K562 (cell line): ENCODE measurements around the gene ATM. TPM values are rescaled to one million over a fixed set of nuclear protein-coding genes. Genes with fewer than 3 reads are reported as not detected.
A peak's percentile ranks its signal among the peaks of the same experiment; 100 is the strongest.

Experiments
- ATAC-seq: fragments of 200-7000 bp; cut with Tn5 transposase; 3 replicates; pipeline ENCODE4 v1.9.1; 2020; ENCODE audit warnings: moderate library complexity
- BruUV-seq: library from RNA; stranded (reverse); fragments of 400-500 nt; replicated peaks from 2 replicates; lab custom pipeline; 2021; lab: Mats Ljungman, UMichigan
- CTCF ChIA-PET: fragments of 300-600 bp; formaldehyde crosslinking; extraction: SDS; loops from one replicate; lab custom pipeline; 2021; ENCODE audit warnings: low intra/inter-chr PET ratio; lab: Yijun Ruan, JAX
- POLR2A ChIA-PET: fragments of 300-600, 350-650 bp; sonication (Branson Sonifier 250); formaldehyde crosslinking; extraction: SDS; loops from one replicate; lab custom pipeline; 2021; ENCODE audit warnings: antibody characterized with exemption, inconsistent platforms; lab: Yijun Ruan, JAX
- DNase-seq, 4 experiments: peaks; one replicate each; pipeline versions ENCODE4 v3.0.0 to v3.0.0-alpha.2; 2011 to 2018; ENCODE audit warnings: low spot score in 3 of 4, mixed read lengths in 3 of 4; ENCODE audit errors: extremely low read depth in 1 of 4
- FAIRE-seq: peaks from 2 replicates; lab custom pipeline; 2011; peaks lifted over from hg19 to GRCh38; lab: Jason Lieb, UNC
- H2AFZ ChIP-seq: 2 replicates; pipeline ENCODE4 v1.6.0; 2011; ENCODE audit warnings: low read depth, low read length, control low read depth, inconsistent platforms
- H3K27ac ChIP-seq: fragments of 200-600 bp; 3 replicates; pipeline ENCODE4 v1.8.0; 2011; ENCODE audit warnings: low read depth, mild to moderate bottlenecking, control low read depth, inconsistent platforms, low read length, moderate library complexity, mixed read lengths; ENCODE audit errors: extremely low read depth
- H3K27me3 ChIP-seq, 2 experiments: fragments of 300-600 bp in 1 of 2; 2 replicates in 1 of 2; 3 replicates in 1 of 2; pipeline versions ENCODE4 v1.6.0 to v1.8.0; 2011; ENCODE audit warnings: inconsistent platforms in 2 of 2, low read length in 2 of 2, mild to moderate bottlenecking in 1 of 2, mixed read lengths in 1 of 2, moderate library complexity in 1 of 2; ENCODE audit not compliant: control insufficient read depth in 2 of 2, insufficient read depth in 2 of 2
- H3K36me3 ChIP-seq: fragments of 300-600 bp; 3 replicates; pipeline ENCODE4 v1.8.0; 2011; ENCODE audit warnings: mild to moderate bottlenecking, low read length, inconsistent platforms; ENCODE audit not compliant: control insufficient read depth, insufficient read depth
- H3K4me1 ChIP-seq, 2 experiments: fragments of 200-600 bp in 1 of 2; replicated peaks in 1 of 2; 2 replicates in 1 of 2; 3 replicates in 1 of 2; pipeline versions ENCODE4 v1.5.1 to v1.8.0; 2011; ENCODE audit warnings: inconsistent platforms in 2 of 2, low read length in 2 of 2, mild to moderate bottlenecking in 1 of 2, mixed read lengths in 1 of 2, moderate library complexity in 1 of 2; ENCODE audit not compliant: control insufficient read depth in 2 of 2, insufficient read depth in 2 of 2
- H3K4me2 ChIP-seq: 2 replicates; pipeline ENCODE4 v1.6.1; 2011; ENCODE audit warnings: low read length, control low read depth, inconsistent platforms, mixed read lengths; ENCODE audit not compliant: insufficient read depth
- H3K4me3 ChIP-seq: fragments of 200-600 bp; sonication (generic), shearing (Covaris generic); 2 replicates; pipeline ENCODE4 v1.5.1; 2016; ENCODE audit warnings: control low read depth, inconsistent platforms
- H3K79me2 ChIP-seq: fragments of 200-600 bp; 3 replicates; pipeline ENCODE4 v1.8.0; 2011; ENCODE audit warnings: low read length, inconsistent platforms; ENCODE audit not compliant: control insufficient read depth, insufficient read depth
- H3K9ac ChIP-seq, 2 experiments: 2 replicates each; pipeline versions ENCODE4 v1.6.0 to v1.6.1; 2011; ENCODE audit warnings: low read depth in 2 of 2, low read length in 2 of 2, control low read depth in 1 of 2, inconsistent platforms in 1 of 2, mild to moderate bottlenecking in 1 of 2, mixed read lengths in 1 of 2; ENCODE audit not compliant: insufficient read depth in 1 of 2
- H3K9me1 ChIP-seq: one replicate; pipeline ENCODE4 v1.6.0; 2011; ENCODE audit warnings: inconsistent platforms, mild to moderate bottlenecking, low read length, moderate library complexity; ENCODE audit not compliant: control insufficient read depth, insufficient read depth
- H3K9me3 ChIP-seq: replicated peaks from 2 replicates; pipeline ENCODE4 v1.5.1; 2011; ENCODE audit warnings: low read depth, low read length, inconsistent platforms; ENCODE audit not compliant: control insufficient read depth, insufficient read depth
- H4K20me1 ChIP-seq: replicated peaks from 2 replicates; pipeline ENCODE4 v1.6.1; 2011; ENCODE audit warnings: low read length, inconsistent platforms, mixed read lengths; ENCODE audit not compliant: control insufficient read depth, insufficient read depth
- CBFA2T2 ChIP-seq: fragments of 450-650 bp; conservative IDR thresholded peaks from 2 replicates; pipeline ENCODE4 v1.6.1; 2017; ENCODE audit warnings: mild to moderate bottlenecking
- FOXP1 ChIP-seq: sonication (generic); formaldehyde crosslinking; IDR thresholded peaks from 2 replicates; pipeline ENCODE4 v1.8.0; 2022; ENCODE audit warnings: mild to moderate bottlenecking, missing genetic modification reagents
- HSF4 ChIP-seq: fragments of 250-450 bp; sonication (Bioruptor Pico); IDR thresholded peaks from 2 replicates; pipeline ENCODE4 v2.1.2; 2022; ENCODE audit warnings: mild to moderate bottlenecking, moderate library complexity, borderline replicate concordance
- JUND ChIP-seq, 2 experiments: IDR thresholded peaks; 2 replicates in 1 of 2; 3 replicates in 1 of 2; pipeline ENCODE4 v1.6.1; 2011; ENCODE audit warnings: borderline replicate concordance in 2 of 2, low read depth in 2 of 2, low read length in 2 of 2, improper control_type of control experiment in 1 of 2, missing biosample characterization in 1 of 2, missing genetic modification characterization in 1 of 2, missing genetic modification reagents in 1 of 2
- NCOA6 ChIP-seq: fragments of 450-650 bp; IDR thresholded peaks from 2 replicates; pipeline ENCODE4 v1.6.1; 2017; ENCODE audit warnings: mild to moderate bottlenecking
- NFE2L1 ChIP-seq: fragments of 450-650 bp; IDR thresholded peaks from 2 replicates; pipeline ENCODE4 v1.6.1; 2016; ENCODE audit warnings: missing genetic modification characterization, low read depth, mild to moderate bottlenecking, missing compliant biosample characterization, moderate library complexity, borderline replicate concordance
- THAP12 ChIP-seq: fragments of 250-450 bp; sonication (Bioruptor Pico); IDR thresholded peaks from 2 replicates; pipeline ENCODE4 v1.9.0; 2021; ENCODE audit warnings: mild to moderate bottlenecking, inconsistent platforms
- THRB ChIP-seq: fragments of 450-650 bp; formaldehyde crosslinking; conservative IDR thresholded peaks from 2 replicates; pipeline ENCODE4 v1.4.0; 2022; ENCODE audit warnings: mild to moderate bottlenecking, missing genetic modification characterization
- ZNF24 ChIP-seq: fragments of 450-650 bp; IDR thresholded peaks from 2 replicates; pipeline ENCODE4 v1.6.1; 2016
- ZNF263 ChIP-seq: sonication (generic); formaldehyde crosslinking; IDR thresholded peaks from 2 replicates; pipeline ENCODE4 v1.8.0; 2022; ENCODE audit warnings: mild to moderate bottlenecking, missing genetic modification reagents, borderline replicate concordance
- ZNF354B ChIP-seq: fragments of 250-450 bp; sonication (Bioruptor Pico); IDR thresholded peaks from 2 replicates; pipeline ENCODE4 v1.4.0; 2020
- ZNF785 ChIP-seq: fragments of 250-450 bp; sonication (Bioruptor Pico); IDR thresholded peaks from 2 replicates; pipeline ENCODE4 v1.4.0; 2020; ENCODE audit warnings: mild to moderate bottlenecking
- WGBS: fragments of 100-300 bp; shearing (Covaris generic); methylation state at CpG from one replicate; pipeline ENCODE4 v1.1.6; 2016; ENCODE audit warnings: low coverage, mixed read lengths; ENCODE audit not compliant: insufficient coverage; ENCODE audit errors: missing lambda C conversion rate; 5-methylcytosine and 5-hydroxymethylcytosine counted together
- in situ Hi-C: fragments of 300-500 bp; cut with MboI; formaldehyde crosslinking; loops from 4 replicates; pipeline ENCODE4 v1.15.0; 2018; ENCODE audit warnings: inconsistent platforms, mixed read lengths
- intact Hi-C: fragments of 100-400 bp; cut with micrococcal nuclease; formaldehyde crosslinking; loops from 2 replicates; pipeline ENCODE4 v1.14.2; 2022
- polyA plus RNA-seq, 8 experiments: library from polyadenylated mRNA; depleted of rRNA in 4 of 8; stranded (reverse) in 5 of 8; unstranded in 3 of 8; fragments of >200 nt; fragmentation: Nextera tagmentation in 2 of 8; fragmentation: Illumina TruSeq in 1 of 8; extraction: Ambion mirVana in 2 of 8; extraction: Trizol in 1 of 8; gene quantifications; 2 replicates each; pipeline versions ENCODE4 v1.2.1 to v1.2.3, GENCODE V29; 2011 to 2014; ENCODE audit warnings: inconsistent platforms in 1 of 8, missing spikeins in 1 of 8
- total RNA-seq, 7 experiments: library from RNA; depleted of rRNA in 6 of 7; stranded (reverse); fragments of >200 nt in 6 of 7; fragmentation: Illumina TruSeq in 2 of 7; extraction: Trizol in 2 of 7; gene quantifications; 2 replicates each; pipeline versions ENCODE4 v1.2.1 to v1.2.3, GENCODE V29; 2011 to 2021; ENCODE audit warnings: low replicate concordance in 1 of 7
- TF ChIP-seq, protein P1 (sequence below), 3 experiments: IDR thresholded peaks in 2 of 3; conservative IDR thresholded peaks in 1 of 3; 2 replicates each; pipeline ENCODE4 v1.5.1; 2011 to 2012; ENCODE audit warnings: low read length in 3 of 3, mild to moderate bottlenecking in 3 of 3, control low read depth in 2 of 3, improper control_type of control experiment in 1 of 3, inconsistent platforms in 1 of 3, low read depth in 1 of 3, mixed read lengths in 1 of 3, moderate library complexity in 1 of 3; ENCODE audit not compliant: insufficient read depth in 2 of 3
- TF ChIP-seq, protein P2 (sequence below), 2 experiments: fragments of 450-650 bp; IDR thresholded peaks; 2 replicates each; pipeline ENCODE4 v1.6.1; 2016
- TF ChIP-seq, protein P3 (sequence below): sonication (generic); formaldehyde crosslinking; IDR thresholded peaks from 2 replicates; pipeline ENCODE4 v1.8.0; 2022; ENCODE audit warnings: mild to moderate bottlenecking, missing genetic modification reagents

ATM gene
- total and polyA plus RNA-seq, 9 of the 15 experiments (the other 6 are each of a cell fraction or from before 2014, with no cell fraction given): 8.3 to 46.8 (median 26.2) TPM

DNA sequence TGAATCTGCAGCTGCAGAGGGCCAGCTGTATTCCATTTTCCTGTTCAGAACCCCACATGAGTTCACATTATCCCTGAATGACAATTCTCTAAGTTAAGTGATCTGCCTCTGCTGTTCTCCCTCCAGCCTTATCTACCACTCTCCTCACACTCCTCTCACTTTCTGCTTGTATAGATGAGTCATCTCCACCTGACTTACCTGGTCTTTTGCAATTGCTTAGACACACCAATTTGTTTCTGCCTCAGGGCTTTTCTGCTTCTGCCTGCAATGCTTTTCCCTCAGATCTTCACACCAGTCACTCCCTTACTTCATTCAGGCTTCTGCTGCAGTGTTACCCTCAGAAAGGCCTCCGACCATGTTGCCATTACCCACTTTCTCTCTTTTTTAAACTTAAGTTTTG lies 118.1 kb downstream of the ATM start:
- H2AFZ ChIP-seq: no peak overlapping the region
- no peaks in the 10 kb centered on the region for H3K9me1 ChIP-seq
- H3K9ac ChIP-seq: no peak overlapping the region
- no peak for FAIRE-seq
- H3K4me1 ChIP-seq: peaks cover 0 to 3% of the 10 kb centered on the region in 2 experiments; a peak in 3 of 5 replicates
- H3K79me2 ChIP-seq: no peaks in the 10 kb centered on the region
- in situ Hi-C loops: no loop called here
- H3K9me3 ChIP-seq: no peaks in the 10 kb centered on the region
- H3K27me3 ChIP-seq: no peaks in the 10 kb centered on the region
- no peaks in the 10 kb centered on the region for H4K20me1 ChIP-seq
- no TSS peak for BruUV-seq
- 61% methylated on average over 1 of the region's 1 CpG for WGBS
- no peak overlapping the region for H3K4me2 ChIP-seq
- H3K36me3 ChIP-seq: no peaks in the 10 kb centered on the region
- ATAC-seq: peak; percentile 81
- no peak overlapping the region for H3K4me3 ChIP-seq
- DNase-seq: peak; percentile 15 to 49 (median 32)
- CTCF ChIA-PET: interaction anchor here (0.7 kb wide), 1 partner anchor 253 kb away, joined by 4 read pairs; no protein-coding TSS in a partner anchor
- POLR2A ChIA-PET: no interaction called here
- intact Hi-C loops: no loop called here
- no peak overlapping the region for H3K27ac ChIP-seq
- TF ChIP-seq, protein P1, sequence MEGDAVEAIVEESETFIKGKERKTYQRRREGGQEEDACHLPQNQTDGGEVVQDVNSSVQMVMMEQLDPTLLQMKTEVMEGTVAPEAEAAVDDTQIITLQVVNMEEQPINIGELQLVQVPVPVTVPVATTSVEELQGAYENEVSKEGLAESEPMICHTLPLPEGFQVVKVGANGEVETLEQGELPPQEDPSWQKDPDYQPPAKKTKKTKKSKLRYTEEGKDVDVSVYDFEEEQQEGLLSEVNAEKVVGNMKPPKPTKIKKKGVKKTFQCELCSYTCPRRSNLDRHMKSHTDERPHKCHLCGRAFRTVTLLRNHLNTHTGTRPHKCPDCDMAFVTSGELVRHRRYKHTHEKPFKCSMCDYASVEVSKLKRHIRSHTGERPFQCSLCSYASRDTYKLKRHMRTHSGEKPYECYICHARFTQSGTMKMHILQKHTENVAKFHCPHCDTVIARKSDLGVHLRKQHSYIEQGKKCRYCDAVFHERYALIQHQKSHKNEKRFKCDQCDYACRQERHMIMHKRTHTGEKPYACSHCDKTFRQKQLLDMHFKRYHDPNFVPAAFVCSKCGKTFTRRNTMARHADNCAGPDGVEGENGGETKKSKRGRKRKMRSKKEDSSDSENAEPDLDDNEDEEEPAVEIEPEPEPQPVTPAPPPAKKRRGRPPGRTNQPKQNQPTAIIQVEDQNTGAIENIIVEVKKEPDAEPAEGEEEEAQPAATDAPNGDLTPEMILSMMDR (IDR thresholded peaks at IDR 0.05 in 2 of 3, conservative IDR thresholded peaks at IDR 0.05 in 1 of 3; ENCODE audit: insufficient read depth in 2 of 3, low read depth in 1 of 3, low read length in 3 of 3): no peak
- TF ChIP-seq ZNF785 (no peak), NCOA6 (no peak), CBFA2T2 (peak; percentile 43), JUND (IDR thresholded peaks at IDR 0.05; ENCODE audit: borderline replicate concordance, low read depth, low read length) (peak; percentile 92), JUND (tag; IDR thresholded peaks at IDR 0.05; ENCODE audit: borderline replicate concordance, low read depth, low read length) (peak; percentile 89; the same call in 1 of the 3 replicates), ZNF354B (CRISPR knock-in tag) (no peak), ZNF263 (CRISPR knock-in tag) (no peak), NFE2L1 (no peak), THRB (CRISPR knock-in tag) (no peak), ZNF24 (no peak), THAP12 (CRISPR knock-in tag) (no peak), FOXP1 (CRISPR knock-in tag) (no peak), HSF4 (CRISPR knock-in tag) (no peak)
- TF ChIP-seq, protein P2, sequence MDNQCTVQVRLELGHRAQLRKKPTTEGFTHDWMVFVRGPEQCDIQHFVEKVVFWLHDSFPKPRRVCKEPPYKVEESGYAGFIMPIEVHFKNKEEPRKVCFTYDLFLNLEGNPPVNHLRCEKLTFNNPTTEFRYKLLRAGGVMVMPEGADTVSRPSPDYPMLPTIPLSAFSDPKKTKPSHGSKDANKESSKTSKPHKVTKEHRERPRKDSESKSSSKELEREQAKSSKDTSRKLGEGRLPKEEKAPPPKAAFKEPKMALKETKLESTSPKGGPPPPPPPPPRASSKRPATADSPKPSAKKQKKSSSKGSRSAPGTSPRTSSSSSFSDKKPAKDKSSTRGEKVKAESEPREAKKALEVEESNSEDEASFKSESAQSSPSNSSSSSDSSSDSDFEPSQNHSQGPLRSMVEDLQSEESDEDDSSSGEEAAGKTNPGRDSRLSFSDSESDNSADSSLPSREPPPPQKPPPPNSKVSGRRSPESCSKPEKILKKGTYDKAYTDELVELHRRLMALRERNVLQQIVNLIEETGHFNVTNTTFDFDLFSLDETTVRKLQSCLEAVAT (IDR thresholded peaks at IDR 0.05): peak in 1 of 2 experiments; percentile 53; a peak in 1 of 4 replicates
- TF ChIP-seq, protein P3, sequence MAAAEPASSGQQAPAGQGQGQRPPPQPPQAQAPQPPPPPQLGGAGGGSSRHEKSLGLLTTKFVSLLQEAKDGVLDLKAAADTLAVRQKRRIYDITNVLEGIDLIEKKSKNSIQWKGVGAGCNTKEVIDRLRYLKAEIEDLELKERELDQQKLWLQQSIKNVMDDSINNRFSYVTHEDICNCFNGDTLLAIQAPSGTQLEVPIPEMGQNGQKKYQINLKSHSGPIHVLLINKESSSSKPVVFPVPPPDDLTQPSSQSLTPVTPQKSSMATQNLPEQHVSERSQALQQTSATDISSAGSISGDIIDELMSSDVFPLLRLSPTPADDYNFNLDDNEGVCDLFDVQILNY (CRISPR knock-in tag): no peak
